Uterus (tissue), 2 donors: Measurements from ENCODE around the gene JAM3.

Experiments
- CTCF ChIP-seq, 4 experiments: fragments of 200-600 bp in 2 of 4; fragments of 450-650 bp in 2 of 4; sonication (generic) in 2 of 4; IDR thresholded peaks; one replicate each; pipeline ENCODE4 v1.5.1; 2016 to 2019; ENCODE audit warnings: antibody characterized with exemption in 4 of 4, mild to moderate bottlenecking in 2 of 4, moderate library complexity in 1 of 4
- POLR2A ChIP-seq, 2 donors: fragments of 450-650 bp; IDR thresholded peaks; one replicate each; pipeline ENCODE4 v1.6.1; 2016; ENCODE audit warnings: antibody characterized with exemption in 2 of 2, mild to moderate bottlenecking in 1 of 2, moderate library complexity in 1 of 2

- peak; percentile 93 to 98 (median 96) for TF ChIP-seq CTCF (IDR thresholded peaks at IDR 0.05)
- no peak for TF ChIP-seq POLR2A (IDR thresholded peaks at IDR 0.05)
These were observed 18.1 kb upstream of the JAM3 start for GRCh38 chr11:134050541-134051383.
